Effector CD4-positive, alpha-beta T cell (primary cell): ENCODE data around the gene TMEM63B.
"Not testable (repeated sequence)": the region's sequence is repeated elsewhere in the genome, so short reads cannot be mapped to it uniquely, and the experiment has no call there.

ENCODE experiments used
- DNase-seq: peaks from one replicate; pipeline ENCODE4 v3.0.0-alpha.2; 2020

TMEM63B gene

DNA sequence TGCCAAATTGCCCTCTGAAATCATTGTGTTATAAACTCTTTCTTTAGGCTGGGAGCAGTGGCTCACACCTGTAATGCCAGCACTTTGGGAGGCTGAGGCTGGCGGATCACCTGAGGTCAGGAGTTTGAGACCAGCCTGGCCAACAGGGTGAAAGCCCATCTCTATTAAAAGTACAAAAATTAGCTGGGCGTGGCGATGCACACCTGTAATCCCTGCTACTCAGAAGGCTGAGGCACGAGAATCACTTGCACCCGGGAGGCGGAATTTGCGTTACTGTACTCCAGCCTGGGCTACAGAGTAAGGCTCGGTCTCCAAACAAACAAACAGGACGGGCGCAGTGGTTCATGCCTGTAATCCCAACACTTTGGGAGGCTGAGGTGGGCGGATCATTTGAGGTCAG, 69.0 kb downstream of the TMEM63B start:
- not testable (repeated sequence) for DNase-seq

GRCh38 chr6:44198684-44199083, 71.3 kb downstream of the TMEM63B start:
- DNase-seq, result no peak

- DNase-seq, result no peak
These were observed 72.5 kb downstream of the TMEM63B start for GRCh38 chr6:44199883-44200282.

DNA sequence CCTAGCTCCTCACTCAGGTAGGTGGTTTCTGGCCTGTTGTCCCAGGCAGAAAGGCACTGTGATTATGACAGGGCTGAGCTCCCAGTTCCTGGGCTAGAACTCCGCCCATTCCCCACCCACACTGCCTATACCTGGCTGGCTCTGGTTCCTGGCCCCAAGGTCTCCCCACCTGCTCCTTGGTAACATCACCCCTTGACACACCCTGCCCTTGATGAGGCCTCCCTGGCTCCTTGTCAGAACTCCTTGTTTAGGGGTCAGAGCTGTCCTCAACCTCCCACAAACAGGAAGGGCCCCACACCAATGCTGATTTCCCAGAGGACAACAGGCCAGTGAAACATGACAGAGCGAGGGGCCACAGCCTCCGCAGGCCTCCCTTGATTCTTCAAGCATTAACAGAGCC, 73.8 kb downstream of the TMEM63B start:
- no peak for DNase-seq

GRCh38 chr6:44201638-44202303, 74.4 kb downstream of the TMEM63B start:
- DNase-seq, result no peak

- no peak for DNase-seq
These were observed 75.1 kb downstream of the TMEM63B start for GRCh38 chr6:44202332-44202971.

GRCh38 chr6:44202972-44203750, 75.8 kb downstream of the TMEM63B start:
- DNase-seq, result no peak

DNA sequence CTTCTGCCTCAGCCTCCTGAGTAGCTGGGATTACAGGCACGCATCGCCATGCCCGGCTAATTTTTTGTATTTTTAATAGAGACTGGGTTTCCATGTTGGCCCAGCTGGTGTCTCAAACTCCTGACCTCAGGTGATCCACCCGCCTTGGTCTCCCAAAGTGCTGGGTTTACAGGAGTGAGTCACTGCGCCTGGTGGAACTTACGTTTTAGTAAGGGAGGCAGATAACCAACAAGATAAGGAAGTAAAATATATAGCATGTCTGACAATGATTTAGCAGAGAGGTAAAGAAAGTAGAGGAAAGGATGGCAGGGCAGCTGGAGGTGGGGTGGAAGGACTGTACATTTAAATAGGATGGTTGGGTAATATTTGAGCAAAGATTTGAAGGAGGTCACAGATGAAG, 76.6 kb downstream of the TMEM63B start:
- DNase-seq, result no peak
